Dedifferentiated amniotic fluid mesenchymal stem cell (primary cell): ENCODE results near the gene NDFIP2.
"Not testable (repeated sequence)": the region's sequence is repeated elsewhere in the genome, so short reads cannot be mapped to it uniquely, and the experiment has no call there.

Experiments used
- DNase-seq: peaks from one replicate; pipeline ENCODE4 v3.0.0-alpha.2; 2016; ENCODE audit errors: extremely low spot score

The NDFIP2 gene

DNA sequence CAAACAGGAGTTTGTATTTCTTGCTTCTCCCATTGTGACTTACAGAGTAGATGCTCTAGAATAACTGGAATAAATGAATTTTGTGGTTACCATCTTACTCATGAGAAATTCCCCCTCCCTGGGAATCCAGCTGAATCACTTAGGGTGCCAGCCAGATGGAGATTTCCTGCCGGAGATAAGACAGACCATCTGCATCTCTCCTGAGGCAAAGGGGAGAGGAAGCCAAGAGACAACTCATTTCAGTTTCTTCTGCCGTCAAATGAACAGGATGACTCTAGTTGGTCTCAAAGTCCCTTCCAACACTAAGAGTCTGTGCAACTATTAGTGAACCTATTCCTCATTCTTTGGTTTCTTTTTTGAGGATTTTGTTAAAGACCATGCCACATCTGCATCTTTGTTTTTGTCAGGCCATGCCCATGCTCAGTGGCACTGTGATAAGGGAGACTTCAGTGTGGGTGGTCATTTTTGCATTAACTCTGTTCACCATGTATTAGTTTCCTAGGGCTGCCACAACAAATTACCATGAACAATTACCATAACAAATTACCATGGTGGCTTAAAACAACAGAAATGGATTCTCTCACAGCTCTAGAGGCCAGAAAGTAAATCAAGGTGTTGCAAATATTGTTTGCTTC, 112.8 kb downstream of the NDFIP2 start:
- DNase-seq, result no peak

GRCh38 chr13:79600146-79600545, 119.2 kb downstream of the NDFIP2 start:
- not testable (repeated sequence) for DNase-seq

DNA sequence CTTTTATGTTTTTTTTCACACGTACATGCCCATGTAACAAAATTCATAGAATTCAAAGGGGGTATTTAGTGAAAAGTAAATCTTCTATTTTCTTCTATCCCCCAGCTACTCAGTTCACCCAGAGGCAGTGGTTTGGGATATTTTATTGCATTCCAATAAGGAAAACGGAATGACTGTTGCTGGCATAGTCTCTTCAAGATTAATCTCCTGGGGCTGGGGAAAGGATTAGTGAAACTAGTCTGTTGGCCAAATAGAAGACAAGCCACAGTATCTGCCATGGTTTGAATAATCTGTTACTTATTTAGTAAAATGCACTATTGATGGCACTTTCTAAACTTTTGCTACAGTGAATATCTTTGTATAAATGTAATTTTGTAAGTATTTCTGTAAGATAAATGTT, 122.0 kb downstream of the NDFIP2 start:
- no peak for DNase-seq

GRCh38 chr13:79604752-79605151, 123.8 kb downstream of the NDFIP2 start:
- no peak for DNase-seq
